Cortex of kidney (tissue), 1 donor: ENCODE results near the gene MTG2.

Source experiments
- DNase-seq: peaks from one replicate; lab custom pipeline; 2025; lab: John Stamatoyannopoulos, UW

MTG2 gene

DNA sequence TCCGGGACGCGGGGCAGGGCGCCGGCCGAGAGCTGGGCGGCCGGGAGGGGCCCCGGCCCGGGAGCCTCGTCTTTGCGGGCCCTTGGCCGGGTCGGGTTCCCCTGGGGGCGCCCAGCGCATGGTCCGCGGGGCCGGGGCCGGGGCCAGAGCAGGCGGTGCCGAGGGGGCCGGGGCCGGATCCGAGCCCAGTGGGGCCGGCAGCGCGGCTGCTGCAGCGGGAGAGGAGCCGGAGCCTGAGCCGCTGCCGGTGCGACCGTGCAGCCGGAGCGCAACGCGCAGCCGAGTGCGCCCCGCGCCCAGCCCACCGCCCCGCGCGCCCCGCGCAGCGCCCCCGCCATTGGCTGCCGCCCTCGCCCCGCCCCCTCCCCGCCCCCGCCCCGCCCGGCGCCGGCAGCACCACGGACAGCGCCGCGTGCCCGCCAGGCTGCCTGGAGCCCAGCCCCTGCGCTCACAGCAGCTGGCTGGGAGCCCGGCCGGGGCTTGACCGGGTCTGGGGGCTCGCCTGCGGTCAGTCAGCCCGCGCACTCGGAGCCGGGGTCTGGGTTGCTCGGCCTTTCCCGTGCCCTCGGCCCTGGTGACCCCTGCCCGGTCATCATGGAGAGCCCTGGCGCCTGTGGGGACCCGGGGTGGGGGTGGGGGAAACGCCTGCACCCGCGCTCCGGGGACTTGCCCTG is 37.3 kb downstream of the MTG2 start, which contains the start of gene HRH3:
HRH3 (minus strand) TSS at position 287 of the 674 bp plus-strand sequence. CDS start 308 bp downstream, outside the sequence.
- no peak for DNase-seq

DNA sequence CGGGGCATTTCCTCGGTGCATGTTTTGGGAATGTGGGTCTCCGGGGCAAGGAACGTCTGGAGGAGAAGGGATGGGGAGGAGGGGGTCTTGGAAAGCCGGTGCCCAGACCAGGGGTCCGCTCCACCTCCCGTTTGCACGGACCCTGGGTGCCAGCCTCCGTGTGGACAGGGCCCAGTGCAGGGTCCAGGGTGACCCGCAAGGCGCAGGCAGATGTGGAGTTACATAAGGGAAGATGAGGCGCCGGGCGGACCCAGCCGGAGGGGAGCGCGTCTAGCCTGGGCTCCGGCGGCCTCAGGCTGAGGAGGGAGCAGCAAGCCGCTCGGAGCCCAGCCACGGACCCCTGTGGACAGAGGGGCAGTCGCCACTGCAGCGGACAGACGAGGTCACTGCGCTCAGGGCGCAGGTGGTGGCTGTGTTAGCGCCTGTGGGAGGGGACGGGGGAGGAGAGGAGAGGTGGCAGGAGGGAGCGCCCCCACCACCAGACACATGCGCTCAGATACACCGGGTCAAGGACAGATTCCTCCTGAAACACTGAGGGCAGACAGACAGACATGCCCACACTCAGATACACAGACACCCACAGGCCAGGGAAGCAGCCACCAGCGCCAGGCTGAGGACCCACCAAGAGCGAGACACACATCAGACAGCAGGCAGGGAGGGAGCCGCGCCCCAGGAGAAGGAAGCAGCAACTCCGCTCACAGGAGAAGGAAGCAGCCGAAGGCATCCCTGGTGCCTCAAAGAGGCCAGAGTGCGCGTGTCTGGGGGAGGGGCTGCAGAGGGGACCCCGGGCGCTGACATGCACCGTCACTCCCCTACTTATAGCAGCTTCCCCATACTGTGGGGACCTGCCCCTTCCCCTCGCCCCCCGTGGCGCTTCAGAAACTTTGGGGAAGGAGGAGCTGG is 38.1 kb downstream of the MTG2 start:
- DNase-seq, result no peak

DNA sequence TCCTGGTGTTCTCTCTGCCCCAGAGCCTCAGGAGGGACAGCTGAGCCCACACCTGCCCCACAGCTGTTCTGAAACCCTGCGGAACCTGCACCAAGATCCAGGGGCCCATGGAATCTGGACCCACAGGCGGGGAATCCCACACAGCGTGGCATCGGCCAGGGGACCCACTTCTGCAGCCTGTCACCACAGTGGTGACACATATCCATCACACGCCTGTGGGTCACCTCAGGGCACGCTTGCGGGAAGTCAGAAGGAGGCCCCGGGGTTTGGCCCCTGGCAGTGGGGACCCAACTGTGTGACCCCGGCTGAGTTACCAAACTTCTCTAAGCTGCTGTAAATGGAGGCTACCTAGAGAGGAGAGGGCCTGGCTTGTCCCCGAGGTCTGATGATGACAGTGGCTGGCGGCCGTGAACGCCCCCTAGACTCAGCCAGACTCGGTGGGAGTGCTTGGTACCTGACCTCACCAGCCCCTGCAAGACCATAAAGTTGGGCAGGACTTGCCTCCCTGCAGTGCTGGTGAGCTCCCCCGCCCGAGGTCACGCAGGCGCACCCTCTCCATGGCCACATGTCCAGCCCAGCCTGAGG is 39.5 kb downstream of the MTG2 start:
- no peak for DNase-seq

DNA sequence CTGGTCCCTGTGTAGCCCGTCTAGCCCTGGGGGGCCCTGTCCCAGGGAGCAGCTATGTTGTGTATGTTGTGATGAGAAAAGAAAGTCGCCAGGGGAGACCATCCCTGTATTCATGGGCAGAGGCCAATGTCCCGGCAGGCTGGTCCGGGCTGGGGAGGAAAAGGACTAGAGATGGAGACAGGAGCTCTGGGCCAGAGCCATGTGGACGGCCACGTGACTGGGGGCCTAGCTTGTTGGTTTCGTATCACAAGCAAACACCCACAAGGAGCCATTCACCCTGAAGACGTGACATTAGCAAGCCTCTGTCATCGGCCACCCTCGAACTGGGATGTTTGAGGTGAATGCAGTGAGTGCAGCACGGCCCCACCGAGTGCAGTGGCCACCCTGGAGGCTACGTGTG is 40.1 kb downstream of the MTG2 start:
- DNase-seq, result no peak

DNA sequence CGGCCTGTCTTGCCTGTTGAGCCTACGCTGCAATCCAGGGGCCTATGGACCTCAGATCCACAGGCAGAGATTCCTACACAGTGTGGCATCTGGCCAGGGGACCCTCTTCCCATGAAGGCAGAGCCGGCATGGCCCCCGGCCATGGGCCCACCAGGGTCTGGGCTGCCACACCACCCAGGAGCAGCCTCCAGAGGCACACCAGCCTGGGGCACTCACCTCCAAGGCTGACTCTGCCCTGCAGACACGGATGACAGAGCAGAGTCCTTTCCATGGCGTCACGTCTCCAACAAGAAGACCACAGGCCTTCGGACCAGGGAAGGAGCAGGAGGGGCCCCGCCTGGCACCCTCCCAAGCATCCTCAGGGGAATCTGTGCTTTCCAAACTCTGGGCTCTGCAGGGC is 40.7 kb downstream of the MTG2 start:
- DNase-seq, result no peak

DNA sequence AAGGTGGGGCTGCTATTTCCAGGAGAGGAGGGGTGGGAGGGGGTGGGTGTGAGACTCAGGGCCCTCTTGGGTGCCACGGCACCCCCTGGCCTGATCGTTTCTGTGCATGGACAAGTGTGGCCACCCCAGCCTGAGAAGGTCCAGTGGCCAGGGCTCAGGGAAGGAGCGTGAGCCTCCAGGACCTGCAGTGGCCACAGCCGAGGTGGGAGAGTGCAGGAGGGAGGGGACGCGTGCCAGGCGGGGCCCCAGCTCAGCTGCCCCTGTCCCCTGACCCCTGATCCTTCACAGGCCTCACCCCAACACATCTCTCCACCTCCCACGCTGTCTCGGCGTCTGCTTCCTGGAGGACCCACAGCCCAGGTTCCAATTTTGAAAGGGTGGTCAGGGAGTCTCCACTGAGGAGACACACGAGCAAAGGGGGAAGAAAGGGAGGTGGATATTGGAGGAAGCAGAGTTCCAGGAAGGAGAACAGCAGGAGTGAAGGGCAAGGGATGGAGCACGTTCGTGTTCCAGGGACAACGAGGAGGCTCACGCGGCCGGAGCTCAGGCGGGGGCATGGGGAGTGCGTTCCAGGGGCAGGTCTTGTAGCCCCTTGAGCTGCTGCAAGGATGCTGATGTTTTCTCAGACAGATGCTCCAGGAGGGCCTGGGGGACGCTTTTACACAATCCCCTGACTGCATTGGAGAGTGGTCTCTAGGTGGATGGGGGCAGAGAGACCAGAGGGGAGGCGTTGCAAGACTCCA is 41.5 kb downstream of the MTG2 start:
- no peak for DNase-seq

DNA sequence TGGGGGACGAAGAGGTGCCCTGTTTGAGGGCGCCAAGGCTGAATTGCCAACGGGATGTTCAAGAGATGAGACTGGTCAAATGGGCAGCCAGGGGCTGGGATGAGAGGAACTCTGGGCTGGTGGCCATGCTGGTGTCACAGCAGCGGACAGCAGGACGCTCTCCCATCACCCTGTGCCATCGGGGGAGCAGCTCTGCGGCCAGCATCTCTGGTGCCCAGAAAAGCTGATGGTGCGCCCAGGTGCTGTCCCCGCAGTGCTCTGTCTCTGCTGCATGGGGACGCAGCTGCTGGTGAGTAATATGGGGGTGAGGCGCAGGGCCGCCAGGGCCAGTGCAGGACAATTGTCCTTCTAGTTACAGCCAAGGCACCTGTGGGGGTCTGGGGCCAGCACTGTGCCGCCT is 42.2 kb downstream of the MTG2 start:
- no peak for DNase-seq

DNA sequence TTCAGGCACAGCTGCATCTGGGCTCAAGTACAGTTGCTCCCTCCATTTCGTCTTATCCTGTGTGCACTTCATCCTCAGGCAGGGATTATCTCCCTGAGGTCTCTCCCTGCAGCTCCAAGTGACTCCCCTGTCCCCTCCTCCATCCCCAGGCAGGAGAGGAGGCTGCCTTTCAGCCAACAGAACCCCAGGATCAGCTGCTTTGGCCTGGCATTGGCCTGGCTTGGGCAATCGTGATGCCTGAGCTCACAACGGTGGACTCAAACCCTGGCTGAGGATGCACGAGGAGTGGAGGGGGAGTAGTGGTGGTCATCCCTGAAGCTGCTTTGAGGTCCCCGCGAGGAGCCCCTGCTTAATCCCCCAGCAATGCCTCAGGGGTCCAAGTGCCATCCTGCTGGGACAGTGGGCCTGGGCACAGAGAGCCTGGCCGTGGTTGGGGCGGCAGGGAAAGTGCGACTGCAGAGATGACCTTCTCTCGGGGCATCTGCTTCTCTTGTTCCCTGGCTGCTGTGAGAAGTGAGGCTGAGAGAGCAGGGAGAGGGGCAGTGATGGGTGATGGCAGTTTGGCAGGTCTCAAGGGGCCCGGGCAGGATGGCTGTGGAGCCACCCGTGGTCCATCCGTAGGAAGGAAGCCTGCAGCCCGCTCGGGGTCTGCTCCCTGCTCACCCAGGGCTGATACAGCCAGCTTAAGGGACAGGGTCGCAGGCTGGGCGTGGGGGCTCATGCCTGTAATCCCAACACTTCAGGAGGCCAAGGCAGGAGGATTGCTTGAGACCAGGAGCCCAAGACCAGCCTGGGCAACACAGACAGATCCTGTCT is 43.2 kb downstream of the MTG2 start:
- DNase-seq, result no peak

DNA sequence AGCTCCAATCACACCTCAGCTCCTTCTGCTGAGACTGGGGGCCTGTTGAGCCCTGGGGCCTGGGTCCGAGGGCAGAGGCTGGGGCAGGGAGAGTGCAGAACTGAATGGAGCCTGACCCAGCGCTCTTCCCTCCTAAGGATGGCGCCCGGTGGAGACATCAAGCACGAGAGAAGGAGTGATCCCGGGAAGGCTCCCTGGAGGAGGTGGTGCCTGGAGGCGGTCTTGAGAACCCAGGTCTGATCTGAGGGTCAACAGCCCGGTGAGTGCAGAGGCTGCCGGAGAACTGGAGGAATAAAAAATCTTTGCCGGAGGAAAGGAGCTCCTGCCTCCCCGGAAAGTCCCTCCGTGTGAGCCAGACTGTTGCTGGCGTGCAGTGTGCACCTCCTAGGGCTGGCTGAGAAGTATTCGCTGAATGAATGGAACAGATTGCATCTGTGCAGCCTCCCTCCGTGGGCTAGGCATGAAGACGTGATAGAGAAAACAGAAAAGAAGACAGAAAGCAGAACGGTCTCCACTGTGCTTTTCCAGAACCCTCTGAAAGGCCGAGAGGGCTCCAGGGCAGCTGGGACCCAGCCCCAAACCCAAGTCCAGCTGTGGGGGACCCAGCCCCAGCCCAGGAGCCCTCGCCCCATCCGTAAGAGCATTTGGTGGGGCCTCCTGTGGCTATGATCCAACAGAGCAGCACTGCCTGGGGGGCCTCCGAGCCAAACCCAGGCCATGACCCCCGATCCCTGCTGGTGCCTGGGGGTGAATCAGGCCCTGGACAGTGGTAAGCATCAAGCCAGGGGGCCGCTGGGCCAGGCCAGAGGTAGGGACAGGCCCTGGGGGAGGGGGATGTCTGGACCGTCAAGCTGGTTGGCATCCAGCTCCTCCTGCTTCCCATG is 44.1 kb downstream of the MTG2 start:
- DNase-seq, result no peak

DNA sequence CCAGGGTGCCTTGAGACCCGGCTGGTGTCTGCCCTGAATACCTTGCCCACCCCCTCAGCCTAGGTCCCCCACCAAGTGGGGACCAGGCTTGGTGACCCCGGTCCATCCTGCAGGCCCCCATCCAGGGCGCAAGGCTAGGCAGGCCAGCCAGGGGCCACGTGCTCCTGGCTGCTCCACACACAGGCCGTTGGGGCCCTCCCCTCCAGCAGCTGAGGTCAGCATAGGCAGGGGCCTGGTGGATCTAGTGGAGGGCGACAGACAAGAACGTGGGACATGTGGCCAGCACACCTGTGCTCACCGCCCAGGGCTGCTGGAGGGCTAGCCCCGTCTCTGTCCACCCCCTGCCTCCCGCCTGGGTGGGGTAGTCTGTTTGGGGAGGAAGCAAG is 44.8 kb downstream of the MTG2 start:
- DNase-seq, result no peak

DNA sequence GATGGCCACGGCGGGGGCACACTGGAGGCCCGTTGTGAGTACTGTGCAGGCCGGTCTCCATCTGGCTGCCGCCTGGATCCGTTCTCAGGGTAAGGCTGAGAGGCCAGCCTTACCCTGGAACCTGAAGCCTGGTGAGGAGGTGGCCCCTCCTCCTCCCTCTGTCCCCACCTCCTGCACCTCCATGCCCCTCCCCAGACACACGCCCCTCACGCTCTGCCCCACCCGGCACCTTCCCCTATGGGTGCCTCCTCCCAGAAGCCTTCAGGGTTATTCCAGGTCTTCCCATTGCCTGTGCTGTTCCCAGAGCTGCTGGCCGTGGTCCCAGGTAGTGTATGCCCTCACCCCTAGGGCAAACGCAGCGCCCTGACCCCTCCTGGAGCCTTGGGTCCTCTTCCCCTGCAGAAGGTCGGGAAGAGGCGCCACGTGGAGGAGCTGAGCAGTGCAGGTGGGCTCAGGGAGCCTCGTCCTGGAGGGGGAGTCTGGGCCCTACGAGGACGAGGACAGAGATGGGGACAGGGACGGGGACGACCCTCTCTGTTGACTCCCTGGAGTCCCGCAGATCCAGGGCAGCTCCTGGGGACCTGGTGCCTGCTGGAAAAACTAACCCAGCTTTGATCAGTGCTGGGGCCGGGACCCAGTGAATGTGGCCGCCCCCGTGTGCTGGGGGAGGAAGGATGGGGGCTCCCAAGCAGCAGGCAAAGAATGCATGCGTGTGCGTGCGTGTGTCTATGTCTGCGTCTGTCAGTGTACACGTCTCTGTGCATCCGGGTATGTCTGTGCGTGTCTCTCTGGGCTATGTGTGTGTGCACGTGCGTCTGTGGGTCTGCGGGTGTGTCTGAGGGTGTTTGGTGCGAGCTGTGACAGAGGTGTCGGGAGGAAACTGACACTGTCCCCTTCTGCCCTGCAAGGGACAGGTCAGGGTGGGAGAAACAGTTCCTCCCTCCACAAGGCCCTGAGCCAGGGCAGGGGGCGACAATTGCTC is 45.4 kb downstream of the MTG2 start:
- no peak for DNase-seq

DNA sequence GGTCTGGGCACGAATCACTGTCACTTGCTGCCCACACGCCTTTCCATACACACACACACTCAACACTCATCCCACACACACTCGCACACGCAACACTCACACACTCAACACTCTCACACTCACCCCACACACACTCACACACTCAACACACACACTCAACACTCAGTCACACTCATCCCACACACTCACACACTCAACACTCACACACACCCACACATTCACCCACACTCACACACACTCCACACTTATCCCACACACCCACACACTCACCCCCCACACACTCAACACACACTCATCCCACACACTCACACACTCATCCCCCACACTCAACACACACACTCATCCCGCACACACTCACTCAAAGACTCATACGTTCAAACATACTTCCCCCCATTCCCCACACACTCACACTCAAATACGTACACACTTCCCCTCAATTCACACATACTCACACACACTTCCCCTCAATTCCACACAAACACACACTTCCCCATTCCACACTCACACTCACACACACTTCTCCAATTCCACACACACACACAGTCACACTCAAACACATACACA is 46.2 kb downstream of the MTG2 start:
- no peak for DNase-seq

DNA sequence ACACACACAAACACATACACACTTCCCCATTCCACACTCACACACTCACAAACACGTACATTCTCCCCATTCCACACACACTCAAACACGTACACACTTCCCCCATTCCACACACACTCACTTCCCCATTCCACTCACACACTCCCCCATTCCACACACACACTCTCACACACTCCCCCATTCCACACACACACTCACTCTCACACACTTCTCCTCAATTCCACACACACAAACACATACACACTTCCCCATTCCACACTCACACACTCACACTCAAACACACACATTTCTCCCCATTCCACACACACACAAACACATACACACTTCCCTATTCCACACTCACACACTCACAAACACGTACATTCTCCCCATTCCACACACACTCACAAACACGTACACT is 46.8 kb downstream of the MTG2 start:
- no peak for DNase-seq

DNA sequence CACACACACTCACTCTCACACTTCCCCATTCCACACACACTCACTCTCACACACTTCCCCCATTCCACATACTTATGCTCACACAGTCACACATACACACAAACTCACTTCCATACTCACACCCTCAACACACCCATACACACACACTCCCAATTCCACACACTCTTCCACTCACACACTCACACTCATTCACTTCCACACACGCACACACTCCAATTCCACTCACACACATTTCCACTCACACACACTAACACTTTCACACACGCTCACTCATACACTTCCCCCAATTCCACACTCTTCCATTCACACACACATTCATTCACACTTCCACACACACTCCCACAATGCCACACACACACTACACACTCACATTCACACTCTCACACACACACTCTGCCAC is 47.4 kb downstream of the MTG2 start:
- no peak for DNase-seq

DNA sequence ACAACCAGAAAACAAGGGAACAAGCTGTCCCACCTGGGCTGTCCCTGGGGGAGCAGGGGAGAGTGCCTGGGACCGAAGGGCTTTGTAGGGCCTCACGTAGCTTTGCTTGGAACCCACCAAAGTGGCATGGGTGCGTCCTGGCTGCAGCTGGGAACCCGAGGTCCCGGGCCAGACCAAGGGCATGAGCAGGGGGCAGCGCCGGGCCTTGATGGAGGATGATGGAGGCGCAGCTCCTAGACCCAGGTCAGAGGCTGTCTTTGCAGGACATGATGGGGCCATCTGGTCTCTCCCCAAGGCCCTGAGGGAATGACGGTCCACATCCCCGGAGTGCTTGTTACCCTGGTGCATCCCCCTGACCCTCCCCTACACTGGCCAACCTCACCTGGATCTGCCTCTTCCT is 47.9 kb downstream of the MTG2 start:
- DNase-seq, result no peak

DNA sequence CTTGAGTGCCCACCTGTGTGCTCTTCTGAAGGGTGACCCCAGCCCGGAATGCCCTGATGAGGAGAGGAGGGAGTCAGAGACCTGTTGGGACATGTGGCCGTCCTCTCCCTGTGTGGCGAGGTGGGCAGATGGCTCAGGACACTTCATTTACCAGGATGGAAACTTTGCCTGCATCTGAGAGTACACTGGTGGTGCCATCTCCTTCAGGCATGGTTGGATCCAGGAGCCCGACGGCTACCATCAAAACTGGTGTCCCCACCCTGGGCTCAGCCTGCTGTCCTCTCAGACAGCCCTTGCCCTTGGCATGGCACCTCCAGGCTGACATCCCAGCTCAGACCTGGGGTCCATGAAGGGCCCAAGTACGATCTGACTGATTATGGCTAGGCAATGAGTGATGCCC is 48.5 kb downstream of the MTG2 start:
- DNase-seq, result no peak

DNA sequence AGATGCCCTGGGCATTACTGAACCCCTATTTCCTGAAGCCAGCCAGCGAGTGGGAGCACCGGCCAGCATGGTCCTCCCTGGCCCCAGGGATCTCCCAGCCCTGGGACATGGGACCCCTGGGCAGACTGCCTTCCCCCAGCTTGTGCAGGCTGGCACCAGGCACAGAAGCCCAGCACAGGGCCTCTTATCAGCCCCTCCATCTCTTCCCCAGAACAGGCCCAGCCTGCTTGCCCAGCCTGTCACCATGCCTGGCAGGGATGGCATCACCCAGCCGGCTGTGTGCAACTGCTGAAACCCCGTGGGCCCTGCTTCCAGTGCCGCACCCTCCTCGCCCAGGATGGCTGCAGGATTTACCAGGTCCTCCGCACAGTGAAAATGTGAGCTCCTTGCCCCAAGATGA is 49.4 kb downstream of the MTG2 start:
- DNase-seq, result no peak

DNA sequence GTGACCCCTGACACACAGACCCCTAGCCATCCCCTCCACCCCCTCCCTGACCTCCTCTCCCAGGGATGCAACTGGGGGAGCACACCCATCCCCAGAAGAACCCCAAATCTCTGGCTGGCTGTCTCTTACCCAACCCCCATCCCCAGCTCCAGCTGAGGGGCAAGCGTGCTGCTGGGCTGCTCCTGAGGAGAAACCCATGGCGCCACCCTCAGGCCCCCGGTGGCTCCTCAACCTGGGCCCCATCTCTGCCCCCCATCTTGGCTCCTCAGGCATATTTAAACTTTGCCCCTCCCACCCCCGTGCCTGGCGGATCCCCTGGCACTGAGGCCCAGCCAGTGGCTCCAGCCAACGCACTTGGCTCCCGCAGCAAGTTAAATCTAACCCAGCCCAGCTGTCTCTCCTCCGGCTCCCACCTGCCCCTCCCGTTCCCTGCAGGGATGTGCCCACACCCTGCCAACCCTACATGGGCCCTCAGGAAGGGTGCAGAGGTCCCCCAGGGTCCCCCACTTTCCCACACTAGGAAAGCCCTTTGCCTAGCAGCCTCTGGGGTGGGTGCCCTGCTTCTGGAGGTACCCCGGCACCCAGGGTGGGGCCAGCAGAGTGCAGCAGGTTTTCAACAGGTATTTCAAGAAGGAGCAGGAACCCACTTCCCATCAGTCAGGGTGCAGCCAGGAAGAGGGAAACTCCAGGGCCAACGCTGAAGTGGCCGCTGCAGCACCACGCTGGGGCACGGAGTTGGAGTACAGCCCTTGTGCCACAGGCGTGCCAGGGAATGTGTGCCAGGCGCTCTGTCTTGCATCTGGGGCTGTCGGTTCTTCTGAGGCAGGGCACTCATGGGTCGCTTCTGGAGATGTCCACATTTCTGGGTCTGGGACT is 50.2 kb downstream of the MTG2 start:
- no peak for DNase-seq
